ENCODE measurements around the gene CCDC121. TPM values are rescaled to one million over a fixed set of nuclear protein-coding genes. Genes with fewer than 3 reads are reported as not detected.
"Not testable (repeated sequence)": the region's sequence is repeated elsewhere in the genome, so short reads cannot be mapped to it uniquely, and the experiment has no call there.

Gene CCDC121
- total RNA-seq, 5 donors from 2014 or later (not counting 1 experiment from before 2014, with no cell fraction given), result 0.49 to 1.4 (median 1.2) TPM

- Mint-ChIP-seq H3K36me3 (peaks cover 33% of the 10 kb centered on the region), H3K27ac (peak overlapping the region in 1 of 2 donors; percentile 28), H3K4me3 (no peak overlapping the region), H3K4me1 (peaks cover 7 to 40% (median 30%) of the 10 kb centered on the region in 3 donors), H3K9me3 (no peaks in the 10 kb centered on the region), H3K27me3 (no peaks in the 10 kb centered on the region)
- H3K36me3 ChIP-seq (ENCODE audit: control insufficient read depth in 2 of 2, extremely low read depth in 1 of 2, insufficient read depth in 1 of 2, low read length in 1 of 2), result peaks cover 5 to 39% of the 10 kb centered on the region in 2 donors
- H3K9me3 ChIP-seq, result no peaks in the 10 kb centered on the region
- POLR2A ChIA-PET, result interaction anchor here (0.5 to 1.4 kb wide), 8 partner anchors 18 to 1680 kb away, joined by 3 to 5 read pairs (median 4); partner anchors contain the start of genes SLC4A1AP (in 1 of the 2) and SUPT7L (in 1 of the 2)
- no peaks in the 10 kb centered on the region for H3K27me3 ChIP-seq (replicated peaks in 1 of 2; ENCODE audit: control insufficient read depth in 2 of 2, extremely low read depth in 1 of 2, insufficient read depth in 2 of 2, low read length in 1 of 2)
- peak overlapping the region; percentile 80 for H3K27ac ChIP-seq (ENCODE audit: low read length)
- peak overlapping the region; percentile 91 to 98 for H3K4me3 ChIP-seq (ENCODE audit: control insufficient read depth in 1 of 2, extremely low read depth in 1 of 2, low read length in 1 of 2)
- CTCF ChIA-PET, result interaction anchor here in 1 of 2 donors (0.6 to 1.3 kb wide), 3 partner anchors 42 to 55 kb away, joined by 3 to 7 read pairs (median 4); no protein-coding TSS in a partner anchor
- ATAC-seq (replicated peaks in 1 of 4), result peak in 3 of 4 experiments; percentile 22 to 33 (median 22)
- DNase-seq, result peak in 1 of 35 experiments; percentile 0
- 4% methylated on average over 17 of the region's 21 CpGs for WGBS (ENCODE audit: insufficient coverage)
- H3K4me1 ChIP-seq (ENCODE audit: control insufficient read depth in 1 of 2, extremely low read depth in 1 of 2, insufficient read depth in 2 of 2, low read length in 2 of 2), result peaks cover 12 to 22% of the 10 kb centered on the region in 2 experiments
These were observed 647 bp downstream of the CCDC121 start for GRCh38 chr2:27627963-27628766.

DNA sequence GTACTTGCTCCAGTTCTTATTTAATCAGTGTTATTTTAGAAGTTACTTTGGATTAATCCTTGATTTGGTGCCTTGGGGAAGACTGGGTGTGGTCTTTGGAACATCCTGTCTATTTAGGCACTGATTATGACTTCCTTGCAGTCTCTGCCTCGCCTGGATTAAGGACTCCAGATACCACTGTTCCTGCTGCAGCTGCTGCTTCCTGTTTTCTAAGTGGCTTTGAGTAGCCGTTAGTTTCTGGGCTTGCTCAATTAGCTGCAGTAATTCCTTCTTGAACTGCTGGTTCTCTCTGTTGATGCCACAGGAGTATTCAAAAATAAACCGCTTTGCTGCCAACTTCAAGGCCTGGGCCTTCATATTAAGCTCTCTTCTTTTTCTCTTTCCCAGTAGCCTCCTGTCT is 1.9 kb downstream of the CCDC121 start:
- Mint-ChIP-seq H3K4me1 (peaks cover 7 to 34% (median 28%) of the 10 kb centered on the region in 3 donors), H3K27ac (peak overlapping the region; percentile 28 to 39), H3K36me3 (peaks cover 36% of the 10 kb centered on the region)
- H3K4me3 ChIP-seq (ENCODE audit: control insufficient read depth in 1 of 2, extremely low read depth in 1 of 2, low read length in 1 of 2); H3K9me3 ChIP-seq; H3K27me3 Mint-ChIP-seq; DNase-seq; H3K27ac ChIP-seq (ENCODE audit: low read length); ATAC-seq (replicated peaks in 1 of 4); H3K27me3 ChIP-seq (replicated peaks in 1 of 2; ENCODE audit: control insufficient read depth in 2 of 2, extremely low read depth in 1 of 2, insufficient read depth in 2 of 2, low read length in 1 of 2); H3K4me3 Mint-ChIP-seq; H3K9me3 Mint-ChIP-seq: not testable (repeated sequence)
- Histone ChIP-seq H3K4me1 (ENCODE audit: control insufficient read depth in 1 of 2, extremely low read depth in 1 of 2, insufficient read depth in 2 of 2, low read length in 2 of 2) (peaks cover 12 to 22% of the 10 kb centered on the region in 2 experiments), H3K36me3 (ENCODE audit: control insufficient read depth in 2 of 2, extremely low read depth in 1 of 2, insufficient read depth in 1 of 2, low read length in 1 of 2) (peaks cover 3 to 40% of the 10 kb centered on the region in 2 donors)
- ChIA-PET CTCF (interaction anchor here in 1 of 2 donors (0.6 kb wide), 1 partner anchor 101 kb away, joined by 7 read pairs; no protein-coding TSS in a partner anchor), POLR2A (interaction anchor here in 1 of 2 donors (0.9 kb wide), 1 partner anchor 22 kb away, joined by 4 read pairs; no protein-coding TSS in a partner anchor)
- WGBS (ENCODE audit: insufficient coverage), result 100% methylated on average over 1 of the region's 3 CpGs

DNA sequence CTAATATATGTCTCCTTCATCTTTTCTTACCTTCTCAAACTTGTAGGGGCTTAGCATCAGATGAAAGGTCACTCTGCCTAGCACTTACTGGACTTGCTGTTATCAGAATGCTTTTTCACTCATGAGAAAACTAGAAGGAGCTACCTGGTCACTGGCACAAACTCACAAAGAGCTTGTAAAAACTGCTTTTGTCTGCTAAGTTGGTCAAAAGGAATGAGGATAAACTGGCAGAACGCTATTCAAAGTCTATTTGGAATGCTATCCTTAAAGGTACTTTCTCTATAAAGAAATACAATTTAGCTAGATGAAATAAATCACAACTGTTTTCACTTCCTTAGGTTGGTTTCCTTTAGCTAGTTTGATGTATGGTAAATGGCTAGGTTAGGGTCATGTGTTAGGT is 2.5 kb downstream of the CCDC121 start:
- not testable (repeated sequence) for H3K27me3 ChIP-seq (replicated peaks in 1 of 2; ENCODE audit: control insufficient read depth in 2 of 2, extremely low read depth in 1 of 2, insufficient read depth in 2 of 2, low read length in 1 of 2); H3K27me3 Mint-ChIP-seq; H3K27ac ChIP-seq (ENCODE audit: low read length); H3K9me3 Mint-ChIP-seq; H3K4me3 Mint-ChIP-seq; H3K4me3 ChIP-seq (ENCODE audit: control insufficient read depth in 1 of 2, extremely low read depth in 1 of 2, low read length in 1 of 2); ATAC-seq (replicated peaks in 1 of 4); H3K9me3 ChIP-seq; DNase-seq; H3K27ac Mint-ChIP-seq
- Mint-ChIP-seq H3K4me1 (peaks cover 7 to 29% (median 23%) of the 10 kb centered on the region in 3 donors), H3K36me3 (peaks cover 36% of the 10 kb centered on the region)
- WGBS (ENCODE audit: insufficient coverage), result no CpG with 5 or more reads among the region's 1 CpG
- ChIA-PET CTCF (interaction anchor here in 1 of 2 donors (0.6 kb wide), 1 partner anchor 100 kb away, joined by 7 read pairs; no protein-coding TSS in a partner anchor), POLR2A (interaction anchor here in 1 of 2 donors (0.9 kb wide), 1 partner anchor 23 kb away, joined by 4 read pairs; no protein-coding TSS in a partner anchor)
- peaks cover 12 to 22% of the 10 kb centered on the region in 2 experiments for H3K4me1 ChIP-seq (ENCODE audit: control insufficient read depth in 1 of 2, extremely low read depth in 1 of 2, insufficient read depth in 2 of 2, low read length in 2 of 2)
- H3K36me3 ChIP-seq (ENCODE audit: control insufficient read depth in 2 of 2, extremely low read depth in 1 of 2, insufficient read depth in 1 of 2, low read length in 1 of 2), result peaks cover 0 to 40% of the 10 kb centered on the region in 2 donors

DNA sequence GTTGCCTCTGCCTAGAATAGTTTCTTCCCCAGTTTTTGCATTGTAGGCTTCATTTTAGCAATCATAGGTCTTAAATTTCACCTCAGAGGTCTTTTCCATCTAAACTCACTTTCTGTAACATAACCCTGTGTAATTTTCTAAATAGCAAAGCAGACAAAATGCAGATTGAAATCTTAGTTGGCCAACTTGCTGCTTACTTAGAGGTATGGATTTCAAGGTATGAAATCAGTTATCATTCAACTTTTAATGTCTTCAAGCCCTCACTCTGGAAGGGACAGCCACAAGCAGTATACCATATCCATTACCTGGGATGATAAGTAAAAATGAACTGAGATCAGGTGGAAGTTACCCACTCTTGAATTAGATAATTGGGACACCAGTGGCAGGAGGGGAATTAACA is 3.9 kb downstream of the CCDC121 start:
- no peak overlapping the region for H3K27ac ChIP-seq (ENCODE audit: low read length)
- peak overlapping the region in 1 of 2 donors; percentile 5 for H3K27ac Mint-ChIP-seq
- H3K9me3 ChIP-seq, result no peaks in the 10 kb centered on the region
- DNase-seq (no peak), ATAC-seq (replicated peaks in 1 of 4) (no peak)
- H3K4me3 Mint-ChIP-seq, result no peak overlapping the region
- H3K27me3 Mint-ChIP-seq, result no peaks in the 10 kb centered on the region
- peaks cover 0 to 16% (median 13%) of the 10 kb centered on the region in 3 donors for H3K4me1 Mint-ChIP-seq
- CTCF ChIA-PET, result no interaction called here
- H3K4me1 ChIP-seq (ENCODE audit: control insufficient read depth in 1 of 2, extremely low read depth in 1 of 2, insufficient read depth in 2 of 2, low read length in 2 of 2), result peaks cover 12 to 17% of the 10 kb centered on the region in 2 experiments
- peaks cover 38% of the 10 kb centered on the region for H3K36me3 Mint-ChIP-seq
- no peaks in the 10 kb centered on the region for H3K27me3 ChIP-seq (replicated peaks in 1 of 2; ENCODE audit: control insufficient read depth in 2 of 2, extremely low read depth in 1 of 2, insufficient read depth in 2 of 2, low read length in 1 of 2)
- POLR2A ChIA-PET, result no interaction called here
- no peak overlapping the region for H3K4me3 ChIP-seq (ENCODE audit: control insufficient read depth in 1 of 2, extremely low read depth in 1 of 2, low read length in 1 of 2)
- peaks cover 0 to 45% of the 10 kb centered on the region in 2 donors for H3K36me3 ChIP-seq (ENCODE audit: control insufficient read depth in 2 of 2, extremely low read depth in 1 of 2, insufficient read depth in 1 of 2, low read length in 1 of 2)
- no peaks in the 10 kb centered on the region for H3K9me3 Mint-ChIP-seq

DNA sequence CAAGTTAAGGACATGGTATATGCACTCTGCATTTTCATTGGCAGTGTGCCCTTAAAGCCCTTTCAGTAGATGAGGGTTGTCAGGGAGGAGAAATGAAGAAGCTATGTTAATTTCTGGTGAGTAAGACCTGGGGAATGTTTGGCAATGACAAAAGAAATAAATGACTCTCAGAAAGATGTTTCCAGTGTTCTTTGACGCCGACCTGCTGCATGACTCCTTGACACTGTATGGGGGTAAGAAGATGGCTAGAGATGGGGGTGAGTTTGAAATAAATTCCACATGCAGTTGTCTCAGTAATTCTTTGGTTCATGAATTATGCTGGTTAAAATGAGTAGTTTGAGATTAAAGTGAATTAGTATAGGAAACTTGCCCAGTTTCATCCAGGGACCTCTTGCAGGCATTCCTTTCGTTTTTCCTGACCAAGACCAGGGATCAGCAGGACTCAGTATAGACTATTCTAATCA is 5.9 kb downstream of the CCDC121 start:
- Mint-ChIP-seq H3K36me3 (peaks cover 46% of the 10 kb centered on the region), H3K4me3 (no peak overlapping the region), H3K27ac (no peak overlapping the region), H3K27me3 (no peaks in the 10 kb centered on the region), H3K9me3 (no peaks in the 10 kb centered on the region), H3K4me1 (peaks cover 0 to 13% (median 12%) of the 10 kb centered on the region in 3 donors)
- WGBS (ENCODE audit: insufficient coverage), result 100% methylated on average over 2 of the region's 3 CpGs
- H3K4me1 ChIP-seq (ENCODE audit: control insufficient read depth in 1 of 2, extremely low read depth in 1 of 2, insufficient read depth in 2 of 2, low read length in 2 of 2), result peaks cover under 1 to 1% of the 10 kb centered on the region in 2 experiments
- POLR2A ChIA-PET, result interaction anchor here in 1 of 2 donors (0.6 kb wide), 1 partner anchor 435 kb away, joined by 3 read pairs; no protein-coding TSS in a partner anchor
- no peaks in the 10 kb centered on the region for H3K27me3 ChIP-seq (replicated peaks in 1 of 2; ENCODE audit: control insufficient read depth in 2 of 2, extremely low read depth in 1 of 2, insufficient read depth in 2 of 2, low read length in 1 of 2)
- no peak for DNase-seq
- H3K36me3 ChIP-seq (ENCODE audit: control insufficient read depth in 2 of 2, extremely low read depth in 1 of 2, insufficient read depth in 1 of 2, low read length in 1 of 2), result peaks cover 0 to 60% of the 10 kb centered on the region in 2 donors
- CTCF ChIA-PET, result no interaction called here
- H3K4me3 ChIP-seq (ENCODE audit: control insufficient read depth in 1 of 2, extremely low read depth in 1 of 2, low read length in 1 of 2), result no peak overlapping the region
- no peak for ATAC-seq (replicated peaks in 1 of 4)
- no peaks in the 10 kb centered on the region for H3K9me3 ChIP-seq
- H3K27ac ChIP-seq (ENCODE audit: low read length), result no peak overlapping the region

DNA sequence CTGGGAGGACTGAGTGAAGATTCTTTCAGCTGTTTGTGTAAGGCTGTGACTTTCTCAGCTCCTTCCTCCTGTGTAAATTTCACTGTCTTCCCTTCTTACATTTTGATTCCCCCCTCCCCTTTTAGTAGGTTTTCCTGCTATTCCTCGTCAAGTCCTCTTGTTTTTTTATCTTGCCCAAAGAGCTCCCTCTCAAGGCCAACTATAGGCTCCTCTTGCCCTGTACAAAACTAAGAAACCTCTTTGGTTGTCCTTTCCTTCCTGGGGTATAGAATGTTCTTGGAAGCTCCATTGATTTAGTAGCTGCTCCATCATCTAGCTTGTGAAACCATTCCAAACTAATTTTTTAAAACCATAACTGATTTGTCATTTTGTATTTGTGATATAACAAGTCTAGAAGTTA is 7.3 kb downstream of the CCDC121 start:
- ChIA-PET CTCF (no interaction called here), POLR2A (interaction anchor here in 1 of 2 donors (0.9 kb wide), 1 partner anchor 8 kb away, joined by 3 read pairs; no protein-coding TSS in a partner anchor)
- Histone ChIP-seq H3K27me3 (replicated peaks in 1 of 2; ENCODE audit: control insufficient read depth in 2 of 2, extremely low read depth in 1 of 2, insufficient read depth in 2 of 2, low read length in 1 of 2) (no peaks in the 10 kb centered on the region), H3K4me3 (ENCODE audit: control insufficient read depth in 1 of 2, extremely low read depth in 1 of 2, low read length in 1 of 2) (no peak overlapping the region), H3K27ac (ENCODE audit: low read length) (no peak overlapping the region), H3K4me1 (ENCODE audit: control insufficient read depth in 1 of 2, extremely low read depth in 1 of 2, insufficient read depth in 2 of 2, low read length in 2 of 2) (no peaks in the 10 kb centered on the region), H3K36me3 (ENCODE audit: control insufficient read depth in 2 of 2, extremely low read depth in 1 of 2, insufficient read depth in 1 of 2, low read length in 1 of 2) (peaks cover 4 to 74% of the 10 kb centered on the region in 2 donors), H3K9me3 (no peaks in the 10 kb centered on the region)
- Mint-ChIP-seq H3K4me3 (no peak overlapping the region), H3K27ac (no peak overlapping the region), H3K4me1 (peaks cover 0 to 1% (median under 1%) of the 10 kb centered on the region in 3 donors), H3K27me3 (no peaks in the 10 kb centered on the region), H3K36me3 (peaks cover 55% of the 10 kb centered on the region), H3K9me3 (no peaks in the 10 kb centered on the region)
- WGBS (ENCODE audit: insufficient coverage), result no CpG with 5 or more reads among the region's 1 CpG
- DNase-seq, result no peak
- ATAC-seq (replicated peaks in 1 of 4), result no peak

Measured in T-cell (primary cell).